Left ventricle myocardium inferior (tissue), 1 donor: ENCODE results near the gene ZNF525. TPM values are rescaled to one million over a fixed set of nuclear protein-coding genes. Genes with fewer than 3 reads are reported as not detected.
A peak's percentile ranks its signal among the peaks of the same experiment; 100 is the strongest.

Source experiments
- DNase-seq: peaks from one replicate; pipeline ENCODE4 v3.0.0-alpha.2; 2020
- H3K27ac ChIP-seq: fragments of 200-600 bp; replicated peaks from 2 replicates; pipeline ENCODE4 v1.8.0; 2021
- H3K27me3 ChIP-seq: fragments of 200-600 bp; 2 replicates; pipeline ENCODE4 v1.8.0; 2021; ENCODE audit warnings: low read depth
- H3K36me3 ChIP-seq: fragments of 200-600 bp; 2 replicates; pipeline ENCODE4 v1.8.0; 2021
- H3K4me1 ChIP-seq: fragments of 200-600 bp; 2 replicates; pipeline ENCODE4 v1.8.0; 2021
- H3K4me3 ChIP-seq: fragments of 200-600 bp; 2 replicates; pipeline ENCODE4 v1.8.0; 2021; ENCODE audit warnings: mild to moderate bottlenecking, moderate library complexity
- H3K9me3 ChIP-seq: fragments of 200-600 bp; replicated peaks from 2 replicates; pipeline ENCODE4 v1.8.0; 2021
- intact Hi-C: fragments of 100-400 bp; cut with micrococcal nuclease; formaldehyde crosslinking; loops from one replicate; pipeline ENCODE4 v1.11.0; 2022
- total RNA-seq: library from RNA; stranded (reverse); fragmentation: NEBNext Ultra II Directional; extraction: Animal tissue kit (Norgen Biotek cat#: 25700); gene quantifications from one replicate; pipeline ENCODE4 v1.2.1, GENCODE V29; 2021
- TF ChIP-seq, protein P1 (sequence below): fragments of 200-600 bp; IDR thresholded peaks from 2 replicates; pipeline ENCODE4 v1.8.0; 2021; ENCODE audit warnings: antibody characterized with exemption, mild to moderate bottlenecking, borderline replicate concordance
- donor health status: DM: no; HTN: yes; CAD: no; lungs with severe emphysema.

ZNF525 gene
- total RNA-seq, 1 donor from 2014 or later = 4.3 TPM

DNA sequence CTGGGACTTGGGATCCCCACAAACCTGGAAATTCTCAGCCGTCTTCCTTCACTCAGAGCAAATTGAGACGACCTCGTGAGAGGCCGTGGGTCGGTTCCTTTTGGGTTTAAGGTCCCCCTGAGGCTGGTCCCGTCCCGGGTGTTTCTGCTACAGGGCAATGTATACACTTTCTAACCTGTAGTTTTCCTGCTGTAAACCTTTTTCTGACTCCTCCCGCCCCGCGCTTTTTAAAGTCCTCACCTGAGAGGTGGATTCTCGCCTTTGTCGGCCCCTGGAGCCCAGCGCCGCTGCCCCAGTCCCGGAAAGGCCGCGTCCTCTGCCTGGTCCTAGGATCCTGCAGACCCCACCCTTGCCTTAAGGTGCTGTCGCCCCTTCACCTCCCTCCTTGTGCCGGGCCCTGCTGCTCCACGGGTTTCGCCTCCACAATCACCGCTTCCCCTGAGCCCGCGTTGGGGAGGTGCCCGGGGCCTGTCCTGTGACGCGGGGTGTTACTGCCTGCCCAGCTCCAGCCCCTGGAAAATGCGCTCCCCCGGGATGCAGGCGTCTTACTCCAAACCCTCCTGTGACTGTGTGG, 66.7 kb downstream of the ZNF525 start:
- Histone ChIP-seq H3K27ac (peak overlapping the region; percentile 74), H3K9me3 (no peaks in the 10 kb centered on the region), H3K36me3 (peaks cover 9% of the 10 kb centered on the region), H3K4me1 (peaks cover 28% of the 10 kb centered on the region), H3K4me3 (peak overlapping the region; percentile 90), H3K27me3 (no peaks in the 10 kb centered on the region)
- TF ChIP-seq, protein P1, sequence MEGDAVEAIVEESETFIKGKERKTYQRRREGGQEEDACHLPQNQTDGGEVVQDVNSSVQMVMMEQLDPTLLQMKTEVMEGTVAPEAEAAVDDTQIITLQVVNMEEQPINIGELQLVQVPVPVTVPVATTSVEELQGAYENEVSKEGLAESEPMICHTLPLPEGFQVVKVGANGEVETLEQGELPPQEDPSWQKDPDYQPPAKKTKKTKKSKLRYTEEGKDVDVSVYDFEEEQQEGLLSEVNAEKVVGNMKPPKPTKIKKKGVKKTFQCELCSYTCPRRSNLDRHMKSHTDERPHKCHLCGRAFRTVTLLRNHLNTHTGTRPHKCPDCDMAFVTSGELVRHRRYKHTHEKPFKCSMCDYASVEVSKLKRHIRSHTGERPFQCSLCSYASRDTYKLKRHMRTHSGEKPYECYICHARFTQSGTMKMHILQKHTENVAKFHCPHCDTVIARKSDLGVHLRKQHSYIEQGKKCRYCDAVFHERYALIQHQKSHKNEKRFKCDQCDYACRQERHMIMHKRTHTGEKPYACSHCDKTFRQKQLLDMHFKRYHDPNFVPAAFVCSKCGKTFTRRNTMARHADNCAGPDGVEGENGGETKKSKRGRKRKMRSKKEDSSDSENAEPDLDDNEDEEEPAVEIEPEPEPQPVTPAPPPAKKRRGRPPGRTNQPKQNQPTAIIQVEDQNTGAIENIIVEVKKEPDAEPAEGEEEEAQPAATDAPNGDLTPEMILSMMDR = no peak
- intact Hi-C loops = loop anchor here (10.0 kb wide), 1 partner anchor 73 kb away; no protein-coding TSS in a partner anchor
- DNase-seq = peak; percentile 16

Other genes starting within 250 kb of the ZNF525 start
- 21.0 TPM for gene ZNF415, start 232.8 kb upstream of the ZNF525 start, total RNA-seq
- gene ZNF347, start 206.7 kb upstream of the ZNF525 start, total RNA-seq = 7.3 TPM
- gene ZNF665, start 172.3 kb upstream of the ZNF525 start, total RNA-seq = 1.6 TPM
- gene ZNF677, start 110.8 kb upstream of the ZNF525 start, total RNA-seq = 25.2 TPM
- not detected for gene VN1R2, start 107.4 kb upstream of the ZNF525 start, total RNA-seq
- not detected for gene VN1R4, start 98.0 kb upstream of the ZNF525 start, total RNA-seq
- gene ZNF845, start 32.0 kb upstream of the ZNF525 start, total RNA-seq = 3.5 TPM
- gene ZNF765, start 29.4 kb downstream of the ZNF525 start, total RNA-seq = 4.0 TPM
- 3.3 TPM for gene ZNF761, start 66.3 kb downstream of the ZNF525 start, total RNA-seq
- 1.8 TPM for gene ZNF813, start 102.0 kb downstream of the ZNF525 start, total RNA-seq
- gene ZNF331, start 172.4 kb downstream of the ZNF525 start, total RNA-seq = 10.1 TPM